ENCODE results near the gene RPL37.
A peak's percentile ranks its signal among the peaks of the same experiment; 100 is the strongest.
"Not testable (repeated sequence)": the region's sequence is repeated elsewhere in the genome, so short reads cannot be mapped to it uniquely, and the experiment has no call there.

RPL37 gene

DNA sequence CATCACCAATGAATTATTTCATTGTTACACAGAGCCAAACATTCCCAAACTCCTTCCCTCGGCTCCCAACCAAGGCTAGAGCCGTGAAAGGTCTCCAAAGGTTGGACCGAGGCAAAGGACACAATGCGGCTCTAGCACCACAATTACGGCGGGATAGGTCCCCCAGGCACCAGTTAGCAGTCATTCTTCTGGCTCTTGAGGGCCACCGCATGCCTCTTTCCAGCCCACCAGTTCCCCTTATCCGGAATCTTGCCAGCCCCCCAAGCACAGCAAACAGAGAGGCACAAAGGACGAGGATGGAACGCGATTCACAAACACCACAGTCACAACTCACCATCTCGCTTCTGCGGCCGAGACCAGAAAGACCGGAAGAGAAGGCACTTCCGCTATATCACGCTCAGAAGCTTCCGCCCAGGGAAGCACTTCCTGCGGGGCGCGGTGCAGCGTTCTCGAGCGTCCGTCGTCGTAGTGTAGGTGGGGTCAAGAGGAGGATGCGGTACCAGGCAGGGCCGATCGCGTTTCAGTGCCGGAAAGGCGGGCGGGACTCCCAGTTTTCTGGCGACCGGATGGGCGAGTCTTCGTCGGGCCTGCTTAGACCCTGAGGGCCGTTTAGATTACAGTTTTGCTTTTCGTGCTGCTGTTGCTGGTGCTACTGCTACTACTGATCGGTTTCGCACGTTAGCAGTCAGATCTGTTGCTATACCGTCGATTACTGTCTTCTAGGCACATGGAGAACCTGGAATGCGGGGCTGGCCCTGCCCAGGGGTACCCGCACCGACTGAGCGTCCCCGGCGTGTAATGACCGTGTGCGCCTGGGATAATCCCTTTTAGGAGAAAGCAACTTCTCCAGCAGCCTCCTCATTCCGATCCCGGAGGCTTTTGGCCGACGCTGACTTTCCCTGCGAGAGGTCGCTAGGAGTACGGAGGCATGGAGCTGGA is at the start of gene RPL37:
Gene RPL37, minus strand, starts transcription at position 374 of the 939 bp plus-strand sequence. Its CDS starts 37 bp downstream, at position 337.
- peak; percentile 96 for ATAC-seq

DNA sequence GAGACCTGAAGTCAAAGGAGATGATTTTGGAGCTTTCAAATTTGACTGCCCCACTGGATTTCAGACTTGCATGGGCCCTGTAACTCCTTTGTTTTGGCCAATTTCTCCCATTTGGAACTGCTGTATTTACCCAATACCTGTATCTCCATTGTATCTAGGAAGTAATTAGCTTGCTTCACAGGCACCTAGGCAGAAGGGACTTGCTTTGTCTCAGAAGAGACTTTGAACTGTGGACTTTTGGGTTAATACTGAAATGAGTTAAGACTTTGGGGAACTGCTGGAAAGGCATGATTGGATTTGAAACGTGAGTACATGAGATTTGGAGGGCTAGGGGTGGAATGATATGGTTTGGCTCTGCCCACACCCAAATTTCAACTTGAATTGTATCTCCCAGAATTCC is 48.0 kb upstream of the RPL37 start:
- not testable (repeated sequence) for H3K4me3 Mint-ChIP-seq; H3K27ac Mint-ChIP-seq; H3K4me1 Mint-ChIP-seq; H3K27me3 Mint-ChIP-seq; H3K36me3 Mint-ChIP-seq (ENCODE audit: low read depth); DNase-seq; ATAC-seq; H3K9me3 Mint-ChIP-seq

More for the DNA sequence above, at the start of gene RPL37:
- peaks cover 52% of the 10 kb centered on the region for H3K4me1 Mint-ChIP-seq
- H3K27ac Mint-ChIP-seq: peak within 1 kb of the TSS; percentile 100
- H3K36me3 Mint-ChIP-seq (ENCODE audit: low read depth): peaks cover 53% of the 10 kb centered on the region
- H3K4me3 Mint-ChIP-seq: peak within 1 kb of the TSS; percentile 99
- H3K27me3 Mint-ChIP-seq: no peaks in the 10 kb centered on the region
- H3K9me3 Mint-ChIP-seq: no peaks in the 10 kb centered on the region
- DNase-seq: peak; percentile 92

DNA sequence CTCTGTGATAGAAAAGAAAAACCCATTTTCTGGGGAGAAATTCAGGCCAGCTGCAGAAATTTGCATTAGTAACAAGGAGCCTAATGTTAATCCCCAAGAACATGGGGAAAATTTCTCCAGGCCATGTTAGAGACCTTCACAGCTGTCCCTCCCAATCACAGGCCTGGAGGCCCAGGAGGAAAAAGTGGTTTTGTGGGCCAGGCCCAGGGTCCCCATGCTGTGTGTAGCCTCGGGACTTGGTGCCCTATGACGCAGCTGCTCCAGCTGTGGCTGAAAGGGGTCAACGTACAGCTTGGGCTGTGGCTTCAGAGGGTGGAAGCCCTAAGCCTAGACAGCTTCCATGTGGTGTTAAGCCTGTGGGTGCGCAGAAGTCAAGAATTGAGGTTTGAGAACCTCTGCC is 47.3 kb upstream of the RPL37 start:
- H3K4me1 Mint-ChIP-seq: peaks cover 4% of the 10 kb centered on the region
- H3K9me3 Mint-ChIP-seq: peaks cover 5% of the 10 kb centered on the region
- H3K27ac Mint-ChIP-seq: no peak overlapping the region
- H3K27me3 Mint-ChIP-seq: peaks cover 2% of the 10 kb centered on the region
- no peak for ATAC-seq
- H3K4me3 Mint-ChIP-seq: no peak overlapping the region
- H3K36me3 Mint-ChIP-seq (ENCODE audit: low read depth): peaks cover 1% of the 10 kb centered on the region
- DNase-seq: no peak

DNA sequence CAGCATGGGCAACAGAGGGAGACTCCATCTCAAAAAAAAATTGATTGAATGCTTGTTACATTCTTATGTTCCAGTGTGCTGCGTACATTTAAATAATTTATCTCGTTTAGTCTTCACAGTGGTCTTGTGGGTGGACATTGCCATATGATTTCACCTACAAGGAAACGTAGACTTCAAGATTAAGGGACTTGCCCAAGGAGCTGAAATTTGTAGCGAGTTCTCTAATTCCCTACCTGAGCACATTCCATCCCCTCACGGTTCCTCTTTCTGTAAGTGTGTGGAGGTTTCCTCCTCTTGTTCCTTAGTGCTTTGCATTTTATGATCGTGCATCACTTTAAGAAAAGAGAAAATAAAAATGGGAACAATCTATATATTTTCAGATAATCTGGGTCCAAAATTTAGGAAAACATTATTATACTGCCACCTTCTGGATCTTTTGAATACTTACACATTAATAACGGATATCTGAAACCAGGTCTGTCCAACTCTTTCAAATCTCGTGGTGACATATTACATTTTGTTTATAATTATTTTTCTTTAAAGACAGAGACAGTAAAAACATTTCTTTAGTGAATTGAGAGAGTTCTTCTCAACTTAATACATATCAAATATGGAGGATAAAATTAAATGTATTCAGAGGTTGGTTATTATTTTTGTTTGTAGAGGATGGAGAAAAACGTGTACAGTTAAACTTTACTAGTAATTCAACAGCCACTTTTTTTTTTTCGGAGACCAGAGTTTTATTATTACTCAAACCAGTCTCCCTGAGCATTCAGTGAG is 44.3 kb upstream of the RPL37 start:
- H3K27me3 Mint-ChIP-seq: peaks cover 2% of the 10 kb centered on the region
- peaks cover 11% of the 10 kb centered on the region for H3K9me3 Mint-ChIP-seq
- DNase-seq: no peak
- H3K4me3 Mint-ChIP-seq: no peak overlapping the region
- peaks cover 4% of the 10 kb centered on the region for H3K4me1 Mint-ChIP-seq
- no peak overlapping the region for H3K27ac Mint-ChIP-seq
- no peak for ATAC-seq
- peaks cover 4% of the 10 kb centered on the region for H3K36me3 Mint-ChIP-seq (ENCODE audit: low read depth)

DNA sequence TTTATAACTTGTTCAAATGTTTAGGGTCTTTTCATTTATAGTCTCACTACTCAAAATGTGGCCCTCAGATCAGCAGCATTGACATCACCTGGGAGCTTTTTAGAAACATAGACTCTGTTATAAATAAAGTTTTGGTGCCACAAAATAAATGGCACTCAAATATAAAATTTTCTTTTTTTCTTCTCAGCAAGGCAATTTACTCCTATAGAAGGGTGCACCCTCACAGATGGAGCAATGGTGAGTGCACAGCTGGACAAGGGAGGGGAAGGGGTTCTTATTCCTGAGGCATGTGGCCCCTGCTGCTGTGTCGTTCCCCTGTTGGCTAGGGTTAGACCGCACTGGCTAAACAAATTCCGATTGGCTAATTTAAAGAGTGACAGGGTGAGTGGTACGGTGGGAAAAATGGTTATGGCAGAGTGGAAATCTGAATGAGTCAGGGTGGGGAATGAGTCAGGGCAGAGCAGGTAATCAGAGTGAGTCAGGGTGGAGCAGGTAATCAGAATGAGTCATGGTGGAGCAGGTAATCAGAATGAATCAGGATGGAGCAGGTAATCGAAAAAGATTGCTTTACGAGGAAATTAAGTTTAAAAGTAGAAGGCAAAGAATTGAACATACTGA is 42.5 kb upstream of the RPL37 start:
- Mint-ChIP-seq H3K27me3 (peaks cover 2% of the 10 kb centered on the region), H3K27ac (no peak overlapping the region), H3K4me3 (no peak overlapping the region), H3K9me3 (peaks cover 11% of the 10 kb centered on the region), H3K4me1 (peaks cover 4% of the 10 kb centered on the region), H3K36me3 (ENCODE audit: low read depth) (peaks cover 4% of the 10 kb centered on the region)
- ATAC-seq: no peak
- no peak for DNase-seq

DNA sequence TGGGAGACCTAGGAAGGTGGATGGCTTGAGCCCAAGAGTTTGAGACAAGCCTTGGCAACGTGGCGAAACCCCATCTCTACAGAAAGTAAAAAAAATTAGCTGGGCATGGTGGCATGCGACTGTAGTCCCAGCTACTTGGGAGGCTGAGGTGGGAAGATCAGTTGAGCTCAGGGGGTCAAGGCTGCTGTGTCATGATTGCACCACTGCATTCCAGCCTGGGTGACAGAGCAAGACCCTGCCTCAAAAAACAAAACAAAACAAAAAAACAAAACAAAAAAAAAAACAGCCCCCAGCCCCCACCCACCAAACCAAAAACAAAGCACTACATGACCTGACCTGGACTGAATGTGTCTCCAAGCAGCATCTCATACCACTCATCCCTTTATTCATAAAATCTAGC is 40.9 kb upstream of the RPL37 start:
- no peak for ATAC-seq

DNA sequence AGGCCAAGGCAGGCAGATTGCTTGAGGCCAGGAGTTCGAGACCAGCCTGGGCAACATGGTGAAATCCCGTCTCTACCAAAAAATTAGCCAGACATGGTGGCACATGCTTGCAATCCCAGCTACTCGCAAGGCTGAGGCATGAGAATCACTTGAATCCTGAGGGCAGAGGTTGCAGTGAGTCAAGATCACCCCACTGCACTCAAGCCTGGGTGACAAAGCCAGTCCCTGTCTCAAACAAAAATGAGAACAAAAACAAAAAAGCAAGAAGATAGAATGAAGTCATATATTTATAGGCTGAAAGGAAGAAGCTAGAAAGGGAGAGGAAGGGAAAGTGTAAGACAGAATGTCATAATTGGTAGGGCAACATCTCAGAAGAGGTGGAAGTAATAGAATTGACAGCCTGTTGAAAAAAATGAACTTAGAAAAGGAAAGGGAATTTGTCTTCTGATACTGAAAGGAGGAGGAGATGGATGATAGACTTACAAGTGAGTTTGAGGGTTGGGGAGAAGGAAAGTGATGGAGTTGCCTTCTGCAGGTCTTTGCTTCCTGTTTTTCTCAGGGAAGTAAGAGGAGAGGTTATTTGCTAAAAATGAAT is 38.4 kb upstream of the RPL37 start:
- Mint-ChIP-seq H3K9me3 (peaks cover 11% of the 10 kb centered on the region), H3K36me3 (ENCODE audit: low read depth) (peaks cover 3% of the 10 kb centered on the region), H3K4me1 (peaks cover 4% of the 10 kb centered on the region), H3K27ac (no peak overlapping the region), H3K27me3 (peaks cover 2% of the 10 kb centered on the region), H3K4me3 (no peak overlapping the region)
- no peak for DNase-seq
- ATAC-seq: no peak

More for the DNA sequence above, 40.9 kb upstream of the RPL37 start:
- Mint-ChIP-seq H3K4me1 (peaks cover 4% of the 10 kb centered on the region), H3K4me3 (no peak overlapping the region), H3K27me3 (peaks cover 2% of the 10 kb centered on the region), H3K9me3 (peaks cover 11% of the 10 kb centered on the region), H3K27ac (no peak overlapping the region), H3K36me3 (ENCODE audit: low read depth) (peaks cover 3% of the 10 kb centered on the region)
- DNase-seq: no peak

DNA sequence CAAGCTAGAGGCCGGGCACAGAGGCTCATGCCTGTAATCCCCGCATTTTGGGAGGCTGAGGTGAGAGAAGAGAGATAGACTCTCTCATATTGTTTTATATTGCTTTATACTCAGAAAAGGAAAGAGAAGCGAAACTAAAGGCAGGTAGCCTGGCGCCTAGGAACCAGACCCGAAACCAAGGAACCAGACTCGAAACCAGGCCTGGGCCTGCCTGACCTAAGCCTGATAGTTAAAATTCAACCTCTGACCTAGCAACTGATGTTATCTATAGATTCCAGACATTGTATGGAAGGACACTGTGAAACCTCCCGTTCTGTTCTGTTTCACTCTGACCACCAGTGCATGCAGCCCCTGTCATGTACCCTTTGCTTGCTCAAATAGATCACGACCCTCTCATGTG is 37.2 kb upstream of the RPL37 start:
- not testable (repeated sequence) for H3K27ac Mint-ChIP-seq; DNase-seq; ATAC-seq; H3K4me3 Mint-ChIP-seq; H3K9me3 Mint-ChIP-seq; H3K27me3 Mint-ChIP-seq; H3K4me1 Mint-ChIP-seq; H3K36me3 Mint-ChIP-seq (ENCODE audit: low read depth)

DNA sequence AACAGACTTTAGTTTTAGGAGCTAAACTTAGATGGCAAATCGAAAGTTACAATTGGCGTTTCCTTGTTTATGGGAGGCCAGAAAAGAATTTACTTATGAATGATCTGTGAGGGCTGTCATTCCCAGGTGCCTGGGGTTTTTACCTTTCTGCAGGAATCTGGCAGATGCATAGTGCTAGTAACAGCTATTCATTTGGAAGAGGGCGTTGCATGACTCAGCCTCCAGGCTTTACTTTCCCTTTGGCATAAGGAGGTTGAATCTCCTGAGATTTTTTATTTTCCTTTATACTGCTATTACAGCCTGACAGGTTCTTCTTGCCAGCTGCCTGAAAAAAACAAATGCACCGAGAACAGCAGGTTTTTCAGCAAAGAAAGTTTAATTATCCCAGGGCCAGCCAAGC is 36.2 kb upstream of the RPL37 start:
- Mint-ChIP-seq H3K27ac (no peak overlapping the region), H3K4me3 (no peak overlapping the region), H3K36me3 (ENCODE audit: low read depth) (no peaks in the 10 kb centered on the region), H3K4me1 (no peaks in the 10 kb centered on the region), H3K27me3 (no peaks in the 10 kb centered on the region), H3K9me3 (no peaks in the 10 kb centered on the region)
- ATAC-seq: no peak
- no peak for DNase-seq

DNA sequence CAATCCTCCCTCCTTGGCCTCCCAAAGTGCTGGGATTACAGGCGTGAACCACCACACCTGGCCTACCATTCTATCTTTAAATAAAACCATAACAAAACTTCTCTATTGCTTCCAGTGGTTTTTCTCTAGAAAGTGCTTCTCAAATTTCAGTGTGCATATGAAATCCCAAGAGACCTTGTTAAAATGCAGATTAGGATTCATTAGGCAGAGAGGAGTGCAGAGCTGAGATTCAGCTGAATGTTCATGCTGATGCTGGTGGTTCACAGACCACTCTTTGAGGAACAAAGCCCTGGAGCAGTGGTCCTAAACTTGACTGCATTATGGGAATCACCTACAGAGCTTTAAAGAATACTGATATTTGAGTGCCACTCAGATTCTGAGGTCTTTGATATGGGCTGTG is 34.4 kb upstream of the RPL37 start:
- H3K27ac Mint-ChIP-seq: no peak overlapping the region

DNA sequence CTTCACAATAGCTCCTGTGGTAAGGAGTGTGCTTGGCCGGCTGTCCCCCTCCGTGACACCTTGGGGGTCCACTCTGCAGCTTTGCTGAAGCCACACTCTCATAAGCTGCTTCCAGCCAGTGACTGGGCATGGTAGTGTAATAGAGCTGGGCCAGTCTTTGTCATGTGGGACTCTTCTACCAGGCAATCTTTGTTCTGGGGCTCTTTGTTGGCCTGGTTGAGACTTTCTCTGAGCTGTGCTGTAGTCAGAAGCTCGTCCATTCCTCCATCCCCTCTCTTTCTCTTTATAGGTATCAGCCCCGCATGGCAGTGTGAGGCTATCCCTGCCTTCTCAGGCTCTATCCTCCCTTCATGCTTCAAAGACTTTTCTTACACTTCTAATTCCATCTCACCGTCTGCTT is 31.8 kb upstream of the RPL37 start:
- Mint-ChIP-seq H3K9me3 (peaks cover 12% of the 10 kb centered on the region), H3K27ac (no peak overlapping the region), H3K27me3 (no peaks in the 10 kb centered on the region), H3K4me3 (no peak overlapping the region), H3K4me1 (no peaks in the 10 kb centered on the region), H3K36me3 (ENCODE audit: low read depth) (no peaks in the 10 kb centered on the region)
- ATAC-seq (no peak), DNase-seq (no peak)

More for the DNA sequence above, 34.4 kb upstream of the RPL37 start:
- Mint-ChIP-seq H3K4me3 (no peak overlapping the region), H3K36me3 (ENCODE audit: low read depth) (no peaks in the 10 kb centered on the region), H3K4me1 (no peaks in the 10 kb centered on the region), H3K9me3 (peaks cover 9% of the 10 kb centered on the region), H3K27me3 (no peaks in the 10 kb centered on the region)
- no peak for ATAC-seq
- no peak for DNase-seq

DNA sequence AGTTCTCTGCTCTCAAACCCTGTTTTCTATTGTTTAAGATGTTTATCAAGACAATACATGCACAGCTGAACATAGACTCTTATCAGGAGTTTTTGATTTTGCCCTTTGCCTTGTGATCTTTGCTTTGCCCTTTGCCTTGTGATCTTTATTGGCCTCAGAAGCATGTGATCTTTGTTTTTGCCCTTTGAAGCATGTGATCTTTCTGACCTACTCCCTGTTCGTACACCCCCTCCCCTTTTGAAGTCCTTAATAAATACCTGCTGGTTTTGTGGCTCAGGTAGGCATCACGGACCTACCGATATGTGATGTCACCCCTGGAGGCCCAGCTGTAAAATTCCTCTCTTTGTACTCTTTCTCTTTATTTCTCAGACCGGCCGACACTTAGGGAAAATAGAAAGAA is 30.0 kb upstream of the RPL37 start:
- H3K4me3 Mint-ChIP-seq; DNase-seq; ATAC-seq; H3K27me3 Mint-ChIP-seq; H3K36me3 Mint-ChIP-seq (ENCODE audit: low read depth); H3K27ac Mint-ChIP-seq; H3K4me1 Mint-ChIP-seq: not testable (repeated sequence)
- peaks cover 12% of the 10 kb centered on the region for H3K9me3 Mint-ChIP-seq

DNA sequence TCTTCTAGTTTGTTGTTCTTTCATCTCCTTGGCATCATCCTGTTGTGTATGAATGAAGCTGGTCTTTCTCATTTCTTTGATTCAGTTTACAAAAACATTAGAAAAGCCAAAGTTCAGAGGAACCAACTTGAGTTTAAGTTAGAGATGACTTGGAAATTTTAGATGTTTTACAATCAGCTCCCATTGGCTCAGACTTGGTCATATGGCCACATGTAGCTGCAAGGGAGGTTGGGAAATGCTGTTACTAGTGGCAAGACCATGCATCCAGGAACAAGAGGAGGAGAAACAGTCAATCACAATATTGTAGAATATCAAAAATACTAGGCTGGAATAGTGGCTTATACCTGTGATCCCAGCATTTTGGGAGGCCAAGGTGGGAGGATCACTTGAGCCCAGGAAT is 25.7 kb upstream of the RPL37 start:
- ATAC-seq (no peak), DNase-seq (no peak)
- Mint-ChIP-seq H3K9me3 (peaks cover 12% of the 10 kb centered on the region), H3K27me3 (no peaks in the 10 kb centered on the region), H3K36me3 (ENCODE audit: low read depth) (no peaks in the 10 kb centered on the region), H3K4me3 (no peak overlapping the region), H3K4me1 (no peaks in the 10 kb centered on the region), H3K27ac (no peak overlapping the region)

DNA sequence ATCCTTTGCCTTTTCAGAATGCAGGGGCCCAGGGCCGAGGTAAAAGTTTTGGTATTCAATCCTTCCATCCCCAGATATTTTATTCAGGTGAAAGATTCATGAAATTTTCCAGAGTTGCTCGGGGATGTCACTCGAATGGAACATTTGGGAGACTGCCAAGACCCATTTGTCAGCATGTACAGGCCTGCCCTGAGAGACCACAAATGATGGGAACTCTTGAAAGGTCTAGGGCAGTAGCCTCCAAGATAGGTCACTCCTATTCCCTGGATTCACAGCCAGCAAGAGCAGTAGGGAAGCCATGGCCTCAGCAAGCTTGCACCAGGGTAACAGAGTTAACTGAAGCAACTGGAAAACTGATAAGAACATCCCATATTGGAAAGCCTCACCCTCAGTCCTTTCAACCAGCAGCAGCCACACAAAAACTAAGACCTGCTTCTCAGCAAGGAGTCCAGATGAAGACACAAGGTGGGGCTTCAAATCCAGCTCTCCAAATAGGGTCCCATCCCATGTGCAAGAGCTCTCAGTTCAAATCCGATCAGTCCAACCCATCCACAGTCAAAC is 18.7 kb upstream of the RPL37 start:
- no peak for ATAC-seq
- no peak for DNase-seq
- no peak overlapping the region for H3K27ac Mint-ChIP-seq

More for the DNA sequence above, 18.7 kb upstream of the RPL37 start:
- no peaks in the 10 kb centered on the region for H3K27me3 Mint-ChIP-seq
- peaks cover 3% of the 10 kb centered on the region for H3K36me3 Mint-ChIP-seq (ENCODE audit: low read depth)
- H3K4me1 Mint-ChIP-seq: no peaks in the 10 kb centered on the region
- no peaks in the 10 kb centered on the region for H3K9me3 Mint-ChIP-seq
- H3K4me3 Mint-ChIP-seq: no peak overlapping the region

All from activated naive CD8-positive, alpha-beta T cell treated with anti-CD3 and anti-CD28 coated beads, Interleukin-2, amount 50 U/mL, for 24 hours (primary cell).